HCT116 (cell line): ENCODE results near the gene RAPGEF2. TPM values are rescaled to one million over a fixed set of nuclear protein-coding genes. Genes with fewer than 3 reads are reported as not detected.

Experiments used
- ATAC-seq: fragments of 200-7000 bp; cut with Tn5 transposase; 2 replicates; pipeline ENCODE4 v1.9.1; 2020; ENCODE audit warnings: mild to moderate bottlenecking, moderate library complexity
- BruUV-seq: library from RNA; stranded (reverse); fragments of 400-500 nt; replicated peaks from 2 replicates; lab custom pipeline; 2021; lab: Mats Ljungman, UMichigan
- CTCF ChIA-PET: fragments of 300-600 bp; sonication (Branson Sonifier 250); formaldehyde crosslinking; loops from one replicate; lab custom pipeline; 2021; ENCODE audit warnings: antibody characterized with exemption; lab: Charles Lee
- POLR2A ChIA-PET: fragments of 300-600, 350-600 bp; sonication (Branson Sonifier 250); formaldehyde crosslinking; loops from one replicate; lab custom pipeline; 2021; ENCODE audit warnings: antibody characterized with exemption; lab: Charles Lee
- RAD21 ChIA-PET, 2 experiments: fragments of 300-600 bp; sonication (Branson Sonifier 250); formaldehyde crosslinking; loops; one replicate each; lab custom pipeline; 2023; ENCODE audit warnings: low total read pairs in 2 of 2; ENCODE audit not compliant: uncharacterized antibody in 2 of 2, unreplicated experiment in 2 of 2, low non-redundant PET in 1 of 2; lab: Charles Lee
- DNase-seq: peaks from one replicate; pipeline ENCODE4 v3.0.0-alpha.2; 2010; ENCODE audit warnings: low read depth, low spot score
- H2AFZ ChIP-seq: fragments of 200-600 bp; shearing (Covaris generic), sonication (generic); 2 replicates; pipeline ENCODE4 v1.6.1; 2017; ENCODE audit warnings: low read depth, mixed run types, mixed read lengths, antibody characterized with exemption, low read length; ENCODE audit not compliant: poor library complexity, severe bottlenecking
- H3K27ac ChIP-seq: 2 replicates; pipeline ENCODE4 v1.5.1; 2012; ENCODE audit warnings: low read depth, low read length
- H3K27me3 ChIP-seq: fragments of 200-600 bp; sonication (generic); 2 replicates; pipeline ENCODE4 v1.6.1; 2016; ENCODE audit warnings: mixed run types, low read length, mixed read lengths; ENCODE audit not compliant: insufficient read depth
- H3K36me3 ChIP-seq, 2 experiments: fragments of 200-500 bp in 1 of 2; fragments of 200-600 bp in 1 of 2; sonication (Bioruptor generic) in 1 of 2; sonication (generic) in 1 of 2; 2 replicates each; pipeline versions ENCODE4 v1.5.1 to v1.6.1; 2014 to 2016; ENCODE audit warnings: low read length in 2 of 2, inconsistent platforms in 1 of 2, mixed read lengths in 1 of 2, mixed run types in 1 of 2; ENCODE audit not compliant: insufficient read depth in 2 of 2, control insufficient read depth in 1 of 2
- H3K4me1 ChIP-seq, 2 experiments: fragments of 200-600 bp in 1 of 2; sonication (generic) in 1 of 2; 2 replicates each; pipeline versions ENCODE4 v1.5.1 to v1.6.1; 2012 to 2017; ENCODE audit warnings: low read length in 2 of 2, inconsistent platforms in 1 of 2, mild to moderate bottlenecking in 1 of 2, mixed read lengths in 1 of 2, mixed run types in 1 of 2, moderate library complexity in 1 of 2; ENCODE audit not compliant: insufficient read depth in 2 of 2, control insufficient read depth in 1 of 2
- H3K4me2 ChIP-seq: fragments of 200-600 bp; sonication (generic); 2 replicates; pipeline ENCODE4 v1.6.1; 2017; ENCODE audit warnings: mixed run types, low read length, mixed read lengths
- H3K4me3 ChIP-seq, 2 experiments: fragments of 200-600 bp in 1 of 2; sonication (generic) in 1 of 2; replicated peaks in 1 of 2; 2 replicates each; pipeline ENCODE4 v1.5.1; 2011 to 2016; ENCODE audit warnings: low read length in 2 of 2, control low read depth in 1 of 2, low read depth in 1 of 2, mild to moderate bottlenecking in 1 of 2, mixed read lengths in 1 of 2, mixed run types in 1 of 2
- H3K79me2 ChIP-seq: fragments of 200-600 bp; sonication (generic); 2 replicates; pipeline ENCODE4 v1.6.1; 2017; ENCODE audit warnings: mild to moderate bottlenecking, mixed run types, low read length, moderate library complexity, mixed read lengths; ENCODE audit not compliant: insufficient read depth
- H3K9ac ChIP-seq: fragments of 200-600 bp; sonication (generic); 2 replicates; pipeline ENCODE4 v1.6.1; 2016; ENCODE audit warnings: low read length, mixed read lengths
- H3K9me2 ChIP-seq: fragments of 200-600 bp; sonication (generic), shearing (Covaris generic); 2 replicates; pipeline ENCODE4 v1.6.1; 2017; ENCODE audit warnings: mixed run types, mild to moderate bottlenecking, moderate library complexity; ENCODE audit not compliant: insufficient read depth
- H3K9me3 ChIP-seq, 2 experiments: fragments of 200-500 bp in 1 of 2; fragments of 200-600 bp in 1 of 2; sonication (Bioruptor generic) in 1 of 2; sonication (generic) in 1 of 2; 2 replicates each; pipeline ENCODE4 v1.6.1; 2014 to 2017; ENCODE audit warnings: low read length in 2 of 2, mixed read lengths in 2 of 2, inconsistent platforms in 1 of 2, low read depth in 1 of 2, mild to moderate bottlenecking in 1 of 2, mixed run types in 1 of 2, moderate library complexity in 1 of 2; ENCODE audit not compliant: control insufficient read depth in 1 of 2, insufficient read depth in 1 of 2
- H4K20me1 ChIP-seq: fragments of 200-600 bp; sonication (generic), shearing (Covaris generic); 2 replicates; pipeline ENCODE4 v1.6.1; 2017; ENCODE audit warnings: mixed run types, mild to moderate bottlenecking, moderate library complexity; ENCODE audit not compliant: insufficient read depth
- CBX3 ChIP-seq: IDR thresholded peaks from 2 replicates; pipeline ENCODE4 v1.6.1; 2012; ENCODE audit warnings: low read depth
- CEBPB ChIP-seq: IDR thresholded peaks from 2 replicates; pipeline ENCODE4 v1.6.1; 2012; ENCODE audit warnings: low read depth
- EGR1 ChIP-seq: IDR thresholded peaks from 2 replicates; pipeline ENCODE4 v1.6.1; 2012; ENCODE audit warnings: low read depth
- ELF1 ChIP-seq: IDR thresholded peaks from 2 replicates; pipeline ENCODE4 v1.6.1; 2012; ENCODE audit warnings: low read depth, borderline replicate concordance
- EZH2 ChIP-seq: fragments of 200-600 bp; sonication (generic); IDR thresholded peaks from 2 replicates; pipeline ENCODE4 v1.6.1; 2017; ENCODE audit warnings: antibody characterized with exemption, mixed run types
- RAD21 ChIP-seq: IDR thresholded peaks from 2 replicates; pipeline ENCODE4 v1.6.1; 2012; ENCODE audit warnings: low read depth, mild to moderate bottlenecking
- SP1 ChIP-seq: IDR thresholded peaks from 2 replicates; pipeline ENCODE4 v1.6.1; 2012; ENCODE audit warnings: low read depth
- SRF ChIP-seq: IDR thresholded peaks from 2 replicates; pipeline ENCODE4 v1.6.1; 2012; ENCODE audit warnings: low read depth
- YY1 ChIP-seq: IDR thresholded peaks from 2 replicates; pipeline ENCODE4 v1.6.1; 2011; ENCODE audit warnings: low read length, low read depth, moderate library complexity, mild to moderate bottlenecking; ENCODE audit not compliant: insufficient replicate concordance; ENCODE audit errors: extremely low read depth
- ZFX ChIP-seq: fragments of 450-650 bp; IDR thresholded peaks from 2 replicates; pipeline ENCODE4 v1.6.1; 2017
- intact Hi-C: fragments of 100-400 bp; cut with micrococcal nuclease; formaldehyde crosslinking; loops from 2 replicates; pipeline ENCODE4 v1.10.0; 2022
- total RNA-seq: library from RNA; stranded (reverse); gene quantifications from one replicate; pipeline ENCODE4 v1.2.1, GENCODE V29; 2021; ENCODE audit not compliant: unreplicated experiment
- TF ChIP-seq, protein P1 (sequence below): IDR thresholded peaks from 2 replicates; pipeline ENCODE4 v1.6.1; 2012; ENCODE audit warnings: low read depth
- TF ChIP-seq, protein P2 (sequence below): IDR thresholded peaks from 2 replicates; pipeline ENCODE4 v1.6.1; 2012
- TF ChIP-seq, protein P3 (sequence below), 3 experiments: fragments of 200-600 bp in 1 of 3; sonication (generic) in 1 of 3; IDR thresholded peaks in 2 of 3; conservative IDR thresholded peaks in 1 of 3; 2 replicates each; pipeline ENCODE4 v1.5.1; 2012 to 2017; ENCODE audit warnings: low read depth in 2 of 3, low read length in 2 of 3, antibody characterized with exemption in 1 of 3, borderline replicate concordance in 1 of 3, control low read depth in 1 of 3, mild to moderate bottlenecking in 1 of 3, mixed read lengths in 1 of 3, mixed run types in 1 of 3, moderate library complexity in 1 of 3; ENCODE audit not compliant: insufficient read depth in 1 of 3
- TF ChIP-seq, protein P4 (sequence below): IDR thresholded peaks from 2 replicates; pipeline ENCODE4 v1.6.1; 2012
- TF ChIP-seq, protein P5 (sequence below): IDR thresholded peaks from 2 replicates; pipeline ENCODE4 v1.6.1; 2011; ENCODE audit warnings: mild to moderate bottlenecking, low read length, moderate library complexity; ENCODE audit not compliant: insufficient replicate concordance; ENCODE audit errors: extremely low read depth

The RAPGEF2 gene
- total RNA-seq, 1 experiment from 2014 or later = 21.2 TPM

DNA sequence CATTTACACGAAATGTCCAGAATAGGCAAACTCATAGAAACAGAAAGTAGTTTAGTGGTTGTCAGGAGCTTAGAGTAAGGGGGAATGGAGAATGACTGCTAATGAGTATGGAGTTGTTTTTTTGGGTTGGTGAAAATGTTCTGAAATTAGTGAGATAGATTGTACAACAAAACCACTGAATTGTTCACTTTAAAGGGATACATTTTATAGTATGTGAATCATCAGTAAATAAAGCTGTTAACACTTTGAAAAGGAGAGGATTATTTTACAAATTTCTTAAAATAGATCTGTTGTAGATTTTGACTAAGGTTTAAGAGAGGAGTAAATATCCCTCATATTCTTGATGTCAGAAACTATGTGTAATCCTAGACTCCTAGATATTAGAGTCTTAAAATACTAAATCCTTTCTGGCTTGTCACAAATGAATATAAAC is 82.7 kb downstream of the RAPGEF2 start:
- H3K9me3 ChIP-seq = no peaks in the 10 kb centered on the region
- no peak overlapping the region for H3K4me2 ChIP-seq
- H2AFZ ChIP-seq = no peak overlapping the region
- no peaks in the 10 kb centered on the region for H3K9me2 ChIP-seq
- H4K20me1 ChIP-seq = no peaks in the 10 kb centered on the region
- H3K27me3 ChIP-seq = no peaks in the 10 kb centered on the region
- ChIA-PET POLR2A (no interaction called here), RAD21 (no interaction called here), CTCF (interaction anchor here (0.8 to 1.2 kb wide), 3 partner anchors 17 to 328 kb away, joined by 3 to 5 read pairs (median 4); no protein-coding TSS in a partner anchor)
- no peak for DNase-seq
- no TSS peak for BruUV-seq
- 0 out of 2 replicates have a peak, but pooled peaks cover 3% of the 10 kb centered on the region for H3K79me2 ChIP-seq
- H3K36me3 ChIP-seq = no peaks in the 10 kb centered on the region
- TF ChIP-seq EZH2 (no peak), ZFX (no peak), YY1 (no peak), CBX3 (no peak), RAD21 (no peak), SRF (no peak), ELF1 (no peak), EGR1 (no peak), SP1 (no peak), CEBPB (no peak)
- TF ChIP-seq, protein P1, sequence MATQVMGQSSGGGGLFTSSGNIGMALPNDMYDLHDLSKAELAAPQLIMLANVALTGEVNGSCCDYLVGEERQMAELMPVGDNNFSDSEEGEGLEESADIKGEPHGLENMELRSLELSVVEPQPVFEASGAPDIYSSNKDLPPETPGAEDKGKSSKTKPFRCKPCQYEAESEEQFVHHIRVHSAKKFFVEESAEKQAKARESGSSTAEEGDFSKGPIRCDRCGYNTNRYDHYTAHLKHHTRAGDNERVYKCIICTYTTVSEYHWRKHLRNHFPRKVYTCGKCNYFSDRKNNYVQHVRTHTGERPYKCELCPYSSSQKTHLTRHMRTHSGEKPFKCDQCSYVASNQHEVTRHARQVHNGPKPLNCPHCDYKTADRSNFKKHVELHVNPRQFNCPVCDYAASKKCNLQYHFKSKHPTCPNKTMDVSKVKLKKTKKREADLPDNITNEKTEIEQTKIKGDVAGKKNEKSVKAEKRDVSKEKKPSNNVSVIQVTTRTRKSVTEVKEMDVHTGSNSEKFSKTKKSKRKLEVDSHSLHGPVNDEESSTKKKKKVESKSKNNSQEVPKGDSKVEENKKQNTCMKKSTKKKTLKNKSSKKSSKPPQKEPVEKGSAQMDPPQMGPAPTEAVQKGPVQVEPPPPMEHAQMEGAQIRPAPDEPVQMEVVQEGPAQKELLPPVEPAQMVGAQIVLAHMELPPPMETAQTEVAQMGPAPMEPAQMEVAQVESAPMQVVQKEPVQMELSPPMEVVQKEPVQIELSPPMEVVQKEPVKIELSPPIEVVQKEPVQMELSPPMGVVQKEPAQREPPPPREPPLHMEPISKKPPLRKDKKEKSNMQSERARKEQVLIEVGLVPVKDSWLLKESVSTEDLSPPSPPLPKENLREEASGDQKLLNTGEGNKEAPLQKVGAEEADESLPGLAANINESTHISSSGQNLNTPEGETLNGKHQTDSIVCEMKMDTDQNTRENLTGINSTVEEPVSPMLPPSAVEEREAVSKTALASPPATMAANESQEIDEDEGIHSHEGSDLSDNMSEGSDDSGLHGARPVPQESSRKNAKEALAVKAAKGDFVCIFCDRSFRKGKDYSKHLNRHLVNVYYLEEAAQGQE = no peak
- TF ChIP-seq, protein P2, sequence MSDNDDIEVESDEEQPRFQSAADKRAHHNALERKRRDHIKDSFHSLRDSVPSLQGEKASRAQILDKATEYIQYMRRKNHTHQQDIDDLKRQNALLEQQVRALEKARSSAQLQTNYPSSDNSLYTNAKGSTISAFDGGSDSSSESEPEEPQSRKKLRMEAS = no peak
- TF ChIP-seq, protein P3, sequence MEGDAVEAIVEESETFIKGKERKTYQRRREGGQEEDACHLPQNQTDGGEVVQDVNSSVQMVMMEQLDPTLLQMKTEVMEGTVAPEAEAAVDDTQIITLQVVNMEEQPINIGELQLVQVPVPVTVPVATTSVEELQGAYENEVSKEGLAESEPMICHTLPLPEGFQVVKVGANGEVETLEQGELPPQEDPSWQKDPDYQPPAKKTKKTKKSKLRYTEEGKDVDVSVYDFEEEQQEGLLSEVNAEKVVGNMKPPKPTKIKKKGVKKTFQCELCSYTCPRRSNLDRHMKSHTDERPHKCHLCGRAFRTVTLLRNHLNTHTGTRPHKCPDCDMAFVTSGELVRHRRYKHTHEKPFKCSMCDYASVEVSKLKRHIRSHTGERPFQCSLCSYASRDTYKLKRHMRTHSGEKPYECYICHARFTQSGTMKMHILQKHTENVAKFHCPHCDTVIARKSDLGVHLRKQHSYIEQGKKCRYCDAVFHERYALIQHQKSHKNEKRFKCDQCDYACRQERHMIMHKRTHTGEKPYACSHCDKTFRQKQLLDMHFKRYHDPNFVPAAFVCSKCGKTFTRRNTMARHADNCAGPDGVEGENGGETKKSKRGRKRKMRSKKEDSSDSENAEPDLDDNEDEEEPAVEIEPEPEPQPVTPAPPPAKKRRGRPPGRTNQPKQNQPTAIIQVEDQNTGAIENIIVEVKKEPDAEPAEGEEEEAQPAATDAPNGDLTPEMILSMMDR (IDR thresholded peaks at IDR 0.05 in 2 of 3, conservative IDR thresholded peaks at IDR 0.05 in 1 of 3; ENCODE audit: borderline replicate concordance in 1 of 3, insufficient read depth in 1 of 3, low read depth in 2 of 3, low read length in 2 of 3) = no peak
- TF ChIP-seq, protein P4, sequence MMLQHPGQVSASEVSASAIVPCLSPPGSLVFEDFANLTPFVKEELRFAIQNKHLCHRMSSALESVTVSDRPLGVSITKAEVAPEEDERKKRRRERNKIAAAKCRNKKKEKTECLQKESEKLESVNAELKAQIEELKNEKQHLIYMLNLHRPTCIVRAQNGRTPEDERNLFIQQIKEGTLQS = no peak
- TF ChIP-seq, protein P5, sequence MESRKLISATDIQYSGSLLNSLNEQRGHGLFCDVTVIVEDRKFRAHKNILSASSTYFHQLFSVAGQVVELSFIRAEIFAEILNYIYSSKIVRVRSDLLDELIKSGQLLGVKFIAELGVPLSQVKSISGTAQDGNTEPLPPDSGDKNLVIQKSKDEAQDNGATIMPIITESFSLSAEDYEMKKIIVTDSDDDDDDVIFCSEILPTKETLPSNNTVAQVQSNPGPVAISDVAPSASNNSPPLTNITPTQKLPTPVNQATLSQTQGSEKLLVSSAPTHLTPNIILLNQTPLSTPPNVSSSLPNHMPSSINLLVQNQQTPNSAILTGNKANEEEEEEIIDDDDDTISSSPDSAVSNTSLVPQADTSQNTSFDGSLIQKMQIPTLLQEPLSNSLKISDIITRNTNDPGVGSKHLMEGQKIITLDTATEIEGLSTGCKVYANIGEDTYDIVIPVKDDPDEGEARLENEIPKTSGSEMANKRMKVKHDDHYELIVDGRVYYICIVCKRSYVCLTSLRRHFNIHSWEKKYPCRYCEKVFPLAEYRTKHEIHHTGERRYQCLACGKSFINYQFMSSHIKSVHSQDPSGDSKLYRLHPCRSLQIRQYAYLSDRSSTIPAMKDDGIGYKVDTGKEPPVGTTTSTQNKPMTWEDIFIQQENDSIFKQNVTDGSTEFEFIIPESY = no peak
- intact Hi-C loops = no loop called here
- ATAC-seq = no peak
- no peak overlapping the region for H3K9ac ChIP-seq
- H3K27ac ChIP-seq = no peak overlapping the region
- H3K4me3 ChIP-seq = no peak overlapping the region
- no peaks in the 10 kb centered on the region; a peak in 1 of 4 replicates for H3K4me1 ChIP-seq
